ENCODE measurements around the gene TBC1D17.

GRCh38 chr19:49854378-49855263, 22.9 kb upstream of the TBC1D17 start:
- TF ChIP-seq POLR2AphosphoS5 (IDR thresholded peaks at IDR 0.05): no peak
- TF ChIP-seq EP300 (IDR thresholded peaks at IDR 0.05): no peak
- TF ChIP-seq POLR2A (IDR thresholded peaks at IDR 0.05): no peak

Data from stomach (tissue), 4 donors.